G401.6 (cell line): ENCODE data around the gene PPP1R11.
"Not testable (repeated sequence)": the region's sequence is repeated elsewhere in the genome, so short reads cannot be mapped to it uniquely, and the experiment has no call there.

ENCODE experiments used
- FAIRE-seq: peaks from 2 replicates; lab custom pipeline; 2012; peaks lifted over from hg19 to GRCh38; lab: Jason Lieb, UNC

The PPP1R11 gene

GRCh38 chr6:30097902-30098768, 31.1 kb downstream of the PPP1R11 start:
- FAIRE-seq = no peak

- FAIRE-seq = no peak
Observed at GRCh38 chr6:30100154-30100553, 33.2 kb downstream of the PPP1R11 start.

- FAIRE-seq = no peak
Observed at GRCh38 chr6:30100585-30101443, 33.8 kb downstream of the PPP1R11 start.

- no peak for FAIRE-seq
Observed at GRCh38 chr6:30101444-30102413, 34.7 kb downstream of the PPP1R11 start.

GRCh38 chr6:30102414-30102969, 35.5 kb downstream of the PPP1R11 start:
- FAIRE-seq = no peak

GRCh38 chr6:30102970-30103871, 36.2 kb downstream of the PPP1R11 start:
- no peak for FAIRE-seq

GRCh38 chr6:30103872-30104179, 36.8 kb downstream of the PPP1R11 start:
- no peak for FAIRE-seq

GRCh38 chr6:30104661-30105060, 37.7 kb downstream of the PPP1R11 start:
- no peak for FAIRE-seq

- no peak for FAIRE-seq
Observed at GRCh38 chr6:30111266-30111856, 44.4 kb downstream of the PPP1R11 start.

GRCh38 chr6:30112402-30112994, 45.5 kb downstream of the PPP1R11 start:
- no peak for FAIRE-seq

GRCh38 chr6:30113003-30113759, 46.2 kb downstream of the PPP1R11 start, which contains the start of gene TRIM31:
TSS of gene TRIM31 (minus strand) at chr6:30113090. CDS start at chr6:30112805, 285 bp downstream.
- no peak for FAIRE-seq

GRCh38 chr6:30113841-30114240, 46.8 kb downstream of the PPP1R11 start:
- no peak for FAIRE-seq

GRCh38 chr6:30116724-30117123, 49.7 kb downstream of the PPP1R11 start:
- no peak for FAIRE-seq

GRCh38 chr6:30118691-30119090, 51.7 kb downstream of the PPP1R11 start:
- not testable (repeated sequence) for FAIRE-seq
